IMR-90 (cell line): ENCODE results near the gene MPND. TPM values are rescaled to one million over a fixed set of nuclear protein-coding genes. Genes with fewer than 3 reads are reported as not detected.

Source experiments
- ATAC-seq: fragments of 200-7000 bp; cut with Tn5 transposase; 2 replicates; pipeline ENCODE4 v1.9.1; 2020; ENCODE audit warnings: low read depth, mild to moderate bottlenecking, moderate library complexity
- BruUV-seq: library from RNA; stranded (reverse); fragments of 400-500 nt; replicated peaks from 2 replicates; lab custom pipeline; 2021; lab: Mats Ljungman, UMichigan
- CTCF ChIA-PET: fragments of 300-600 bp; formaldehyde crosslinking; extraction: SDS; loops from one replicate; lab custom pipeline; 2021; ENCODE audit warnings: antibody characterized with exemption; lab: Yijun Ruan, JAX
- POLR2A ChIA-PET: fragments of 300-600 bp; sonication (Branson Sonifier 250); formaldehyde crosslinking; loops from one replicate; lab custom pipeline; 2022; ENCODE audit warnings: antibody characterized with exemption; ENCODE audit not compliant: unreplicated experiment; lab: Charles Lee
- DNase-seq: peaks from one replicate; pipeline ENCODE4 v3.0.0; 2013
- H2AFZ ChIP-seq: replicated peaks from 2 replicates; pipeline ENCODE3; 2013; ENCODE audit warnings: low read length, mild to moderate bottlenecking; ENCODE audit not compliant: poor library complexity
- H2AK5ac ChIP-seq: 2 replicates; pipeline ENCODE4 v1.6.1; 2013; ENCODE audit warnings: low read depth, low read length, inconsistent platforms
- H2AK9ac ChIP-seq: replicated peaks from 2 replicates; pipeline ENCODE3; 2013; ENCODE audit warnings: mild to moderate bottlenecking, low read depth, low read length, moderate library complexity; ENCODE audit not compliant: poor library complexity
- H2BK120ac ChIP-seq: 2 replicates; pipeline ENCODE4 v1.6.1; 2013; ENCODE audit warnings: low read depth, low read length, inconsistent platforms
- H2BK15ac ChIP-seq: 3 replicates; pipeline ENCODE4 v1.6.1; 2013; ENCODE audit warnings: low read depth, low read length, inconsistent platforms
- H2BK20ac ChIP-seq: 2 replicates; pipeline ENCODE4 v1.6.1; 2013; ENCODE audit warnings: low read depth, mild to moderate bottlenecking, inconsistent platforms, low read length, moderate library complexity
- H2BK5ac ChIP-seq: 2 replicates; pipeline ENCODE4 v1.6.1; 2013; ENCODE audit warnings: mild to moderate bottlenecking, low read depth, low read length, inconsistent platforms; ENCODE audit not compliant: poor library complexity, severe bottlenecking
- H3K14ac ChIP-seq: replicated peaks from 2 replicates; pipeline ENCODE4 v1.6.1; 2013; ENCODE audit warnings: low read depth, low read length, inconsistent platforms
- H3K18ac ChIP-seq: 2 replicates; pipeline ENCODE4 v1.6.1; 2013; ENCODE audit warnings: low read depth, low read length, control low read depth
- H3K23ac ChIP-seq: 2 replicates; pipeline ENCODE4 v1.6.1; 2013; ENCODE audit warnings: low read depth, low read length, inconsistent platforms
- H3K27ac ChIP-seq: 2 replicates; pipeline ENCODE4 v1.5.1; 2013; ENCODE audit warnings: mild to moderate bottlenecking, control low read depth, low read length; ENCODE audit not compliant: insufficient read depth
- H3K27me3 ChIP-seq: 2 replicates; pipeline ENCODE4 v1.6.1; 2013; ENCODE audit warnings: low read length; ENCODE audit not compliant: control insufficient read depth, insufficient read depth
- H3K36me3 ChIP-seq: 2 replicates; pipeline ENCODE4 v1.6.1; 2013; ENCODE audit warnings: low read length, mixed read lengths; ENCODE audit not compliant: control insufficient read depth, insufficient read depth
- H3K4ac ChIP-seq: 2 replicates; pipeline ENCODE4 v1.6.1; 2013; ENCODE audit warnings: low read depth, low read length, inconsistent platforms
- H3K4me1 ChIP-seq: 2 replicates; pipeline ENCODE4 v1.6.1; 2013; ENCODE audit warnings: low read length, mixed read lengths; ENCODE audit not compliant: control insufficient read depth, insufficient read depth
- H3K4me2 ChIP-seq: 2 replicates; pipeline ENCODE4 v1.6.1; 2013; ENCODE audit warnings: low read depth, mild to moderate bottlenecking, control low read depth, low read length, moderate library complexity
- H3K4me3 ChIP-seq: 2 replicates; pipeline ENCODE4 v1.5.1; 2013; ENCODE audit warnings: low read depth, mild to moderate bottlenecking, control low read depth, low read length, moderate library complexity; ENCODE audit not compliant: insufficient read depth
- H3K56ac ChIP-seq: 2 replicates; pipeline ENCODE4 v1.6.1; 2013; ENCODE audit warnings: low read length, inconsistent platforms; ENCODE audit not compliant: insufficient read depth; ENCODE audit errors: extremely low read depth
- H3K79me1 ChIP-seq, 2 experiments: 2 replicates each; pipeline ENCODE4 v1.6.1; 2013; ENCODE audit warnings: low read length in 2 of 2, inconsistent platforms in 1 of 2, low read depth in 1 of 2
- H3K9ac ChIP-seq: 2 replicates; pipeline ENCODE4 v1.6.1; 2013; ENCODE audit warnings: low read depth, low read length, control low read depth
- H3K9me1 ChIP-seq: 2 replicates; pipeline ENCODE4 v1.6.1; 2013; ENCODE audit warnings: low read length, inconsistent platforms; ENCODE audit not compliant: insufficient read depth
- H3K9me3 ChIP-seq: 2 replicates; pipeline ENCODE4 v1.6.1; 2013; ENCODE audit warnings: low read length; ENCODE audit not compliant: control insufficient read depth, insufficient read depth
- H4K20me1 ChIP-seq: 2 replicates; pipeline ENCODE4 v1.6.1; 2013; ENCODE audit warnings: low read length, inconsistent platforms; ENCODE audit not compliant: insufficient read depth
- H4K5ac ChIP-seq: 2 replicates; pipeline ENCODE4 v1.6.1; 2013; ENCODE audit warnings: mild to moderate bottlenecking, low read depth, low read length, control low read depth
- H4K8ac ChIP-seq, 2 experiments: 2 replicates each; pipeline ENCODE4 v1.6.1; 2013; ENCODE audit warnings: low read depth in 2 of 2, low read length in 2 of 2, control low read depth in 1 of 2, inconsistent platforms in 1 of 2
- H4K91ac ChIP-seq: 2 replicates; pipeline ENCODE4 v1.6.1; 2013; ENCODE audit warnings: low read depth, low read length, inconsistent platforms; ENCODE audit not compliant: insufficient read depth
- BHLHE40 ChIP-seq: fragments of 150-350 bp; IDR thresholded peaks from 2 replicates; pipeline ENCODE4 v1.6.1; 2016; ENCODE audit warnings: mild to moderate bottlenecking, low read depth, low read length
- FOS ChIP-seq: fragments of 150-350 bp; IDR thresholded peaks from 2 replicates; pipeline ENCODE4 v1.6.1; 2016; ENCODE audit warnings: low read depth, low read length
- MAZ ChIP-seq: IDR thresholded peaks from 2 replicates; pipeline ENCODE4 v1.6.1; 2012; ENCODE audit warnings: low read depth, mild to moderate bottlenecking, low read length, improper control_type of control experiment, moderate library complexity, borderline replicate concordance
- WGBS, 2 experiments: methylation state at CpG; one replicate each; pipeline versions ENCODE4 v1.1.5 to v1.1.7; 2013; ENCODE audit warnings: missing lambda C conversion rate in 2 of 2; ENCODE audit not compliant: insufficient read length in 1 of 2; ENCODE audit errors: extremely low coverage in 2 of 2; 5-methylcytosine and 5-hydroxymethylcytosine counted together
- dilution Hi-C: fragments of 300-500 bp; cut with HindIII; formaldehyde crosslinking; loops from one replicate; pipeline ENCODE4 v1.14.3; 2018; ENCODE audit warnings: low sequenced_read_pairs; ENCODE audit not compliant: unreplicated experiment
- in situ Hi-C: fragments of 300-500 bp; cut with MboI; formaldehyde crosslinking; loops from 3 replicates; pipeline ENCODE4 v1.14.3; 2019; ENCODE audit warnings: low sequenced_read_pairs, inconsistent platforms, mixed read lengths
- intact Hi-C: fragments of 100-400 bp; cut with micrococcal nuclease; formaldehyde crosslinking; loops from 2 replicates; pipeline ENCODE4 v1.10.0; 2022
- polyA plus RNA-seq, 3 experiments: library from polyadenylated mRNA; depleted of rRNA; stranded (reverse); fragments of >200 nt; gene quantifications; 2 replicates each; pipeline ENCODE4 v1.2.3, GENCODE V29; 2012; ENCODE audit warnings: low replicate concordance in 1 of 3
- total RNA-seq: library from RNA; depleted of rRNA; stranded (reverse); fragments of >200 nt; gene quantifications from 2 replicates; pipeline ENCODE4 v1.2.3, GENCODE V29; 2012
- TF ChIP-seq, protein P1 (sequence below): conservative IDR thresholded peaks from 2 replicates; pipeline ENCODE4 v1.5.1; 2012; ENCODE audit warnings: mild to moderate bottlenecking, low read depth, low read length, improper control_type of control experiment

The MPND gene
- total and polyA plus RNA-seq, 2 of the 4 experiments (the other 2 are of a cell fraction) = 2.3 to 8.1 TPM

DNA sequence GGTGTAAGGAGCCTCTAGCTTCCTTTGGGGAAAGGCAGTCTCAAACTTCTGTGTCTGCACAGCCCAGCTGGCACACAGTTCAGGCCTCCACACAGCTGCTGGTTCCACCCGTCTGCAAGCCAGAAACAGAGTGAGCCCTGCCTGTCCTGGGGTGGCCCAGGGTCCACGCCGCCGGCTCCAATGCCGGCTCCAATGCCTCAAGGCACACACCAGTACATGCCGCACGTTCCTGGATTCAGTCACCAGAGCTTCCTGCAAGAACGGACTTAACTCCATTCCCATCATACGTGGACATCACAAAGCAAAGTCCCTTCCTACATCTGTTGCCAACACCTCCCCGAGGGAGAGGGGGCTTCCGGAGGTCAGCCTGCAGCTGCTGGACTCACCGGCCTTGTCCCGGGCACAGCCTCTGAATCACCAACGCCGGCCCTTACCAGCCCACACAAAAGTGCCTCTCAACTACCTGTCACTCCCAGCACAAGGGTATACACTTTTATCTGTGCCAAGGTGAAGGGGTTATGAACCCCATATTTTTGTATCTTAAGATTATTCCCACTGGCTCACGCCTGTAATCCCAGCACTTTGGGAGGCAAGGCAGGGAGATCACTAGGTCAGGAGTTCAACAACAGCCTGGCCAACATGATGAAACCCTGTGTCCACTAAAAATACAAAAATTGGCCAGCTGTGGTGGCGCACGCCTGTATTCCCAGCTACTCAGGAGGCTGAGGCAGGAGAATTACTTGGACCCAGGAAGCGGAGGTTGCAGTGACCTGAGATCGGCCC is 48.5 kb downstream of the MPND start:
- peak; percentile 44 for ATAC-seq
- H3K18ac ChIP-seq = peak overlapping the region; percentile 19
- peak overlapping the region; percentile 4 for H3K4me2 ChIP-seq
- H3K23ac ChIP-seq = peak overlapping the region; percentile 85
- no peaks in the 10 kb centered on the region for H3K27me3 ChIP-seq
- intact Hi-C loops = loop anchor here (2.0 kb wide), 1 partner anchor 17 kb away; no protein-coding TSS in a partner anchor
- 40% methylated on average over 7 of the region's 20 CpGs; no CpG with 5 or more reads in 1 of the 2 experiments for WGBS, 2 experiments
- peak overlapping the region; percentile 10; the same call in 1 of the 2 replicates for H3K9ac ChIP-seq
- H3K56ac ChIP-seq = 0 out of 2 replicates have a peak overlapping the region, but pooled peaks have one; percentile 14
- peak; percentile 91 for DNase-seq
- H3K9me3 ChIP-seq = no peaks in the 10 kb centered on the region
- TF ChIP-seq, protein P1, sequence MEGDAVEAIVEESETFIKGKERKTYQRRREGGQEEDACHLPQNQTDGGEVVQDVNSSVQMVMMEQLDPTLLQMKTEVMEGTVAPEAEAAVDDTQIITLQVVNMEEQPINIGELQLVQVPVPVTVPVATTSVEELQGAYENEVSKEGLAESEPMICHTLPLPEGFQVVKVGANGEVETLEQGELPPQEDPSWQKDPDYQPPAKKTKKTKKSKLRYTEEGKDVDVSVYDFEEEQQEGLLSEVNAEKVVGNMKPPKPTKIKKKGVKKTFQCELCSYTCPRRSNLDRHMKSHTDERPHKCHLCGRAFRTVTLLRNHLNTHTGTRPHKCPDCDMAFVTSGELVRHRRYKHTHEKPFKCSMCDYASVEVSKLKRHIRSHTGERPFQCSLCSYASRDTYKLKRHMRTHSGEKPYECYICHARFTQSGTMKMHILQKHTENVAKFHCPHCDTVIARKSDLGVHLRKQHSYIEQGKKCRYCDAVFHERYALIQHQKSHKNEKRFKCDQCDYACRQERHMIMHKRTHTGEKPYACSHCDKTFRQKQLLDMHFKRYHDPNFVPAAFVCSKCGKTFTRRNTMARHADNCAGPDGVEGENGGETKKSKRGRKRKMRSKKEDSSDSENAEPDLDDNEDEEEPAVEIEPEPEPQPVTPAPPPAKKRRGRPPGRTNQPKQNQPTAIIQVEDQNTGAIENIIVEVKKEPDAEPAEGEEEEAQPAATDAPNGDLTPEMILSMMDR = no peak
- TF ChIP-seq BHLHE40 (peak; percentile 32), MAZ (peak; percentile 60; the same call in 1 of the 2 replicates), FOS (peak; percentile 46)
- H2AK5ac ChIP-seq = peak overlapping the region; percentile 32
- dilution Hi-C loops = no loop called here
- in situ Hi-C loops = no loop called here
- H4K5ac ChIP-seq = peak overlapping the region; percentile 19; the same call in 1 of the 2 replicates
- H3K4me1 ChIP-seq = peaks cover 45% of the 10 kb centered on the region
- peak overlapping the region; percentile 26 for H3K14ac ChIP-seq
- peak overlapping the region; percentile 70 for H2AFZ ChIP-seq
- ChIA-PET CTCF (interaction anchor here (2.8 kb wide), 1 partner anchor 8 kb away, joined by 7 read pairs; the partner anchor contains the start of gene SH3GL1), POLR2A (no interaction called here)
- no TSS peak for BruUV-seq
- H4K20me1 ChIP-seq = peaks cover 89% of the 10 kb centered on the region
- peak overlapping the region; percentile 25 for H4K91ac ChIP-seq
- H3K36me3 ChIP-seq = peaks cover 8% of the 10 kb centered on the region; the same call in 1 of the 2 replicates
- H4K8ac ChIP-seq = peak overlapping the region; percentile 39 to 62; a peak in 3 of 4 replicates
- H2BK120ac ChIP-seq = peak overlapping the region; percentile 30; the same call in 1 of the 2 replicates
- H3K79me1 ChIP-seq = peaks cover 18 to 90% of the 10 kb centered on the region in 2 experiments
- peak overlapping the region; percentile 75 for H3K4ac ChIP-seq
- peak overlapping the region; percentile 5; the same call in 1 of the 2 replicates for H2BK20ac ChIP-seq
- H2AK9ac ChIP-seq = peak overlapping the region; percentile 33
- no peak overlapping the region for H2BK15ac ChIP-seq
- peak overlapping the region; percentile 36 for H3K27ac ChIP-seq
- peak overlapping the region; percentile 26 for H2BK5ac ChIP-seq
- no peak overlapping the region for H3K4me3 ChIP-seq
- H3K9me1 ChIP-seq = peaks cover 21% of the 10 kb centered on the region
